SK-N-DZ (cell line): Measurements from ENCODE around the gene ARHGEF19.
"Not testable (repeated sequence)": the region's sequence is repeated elsewhere in the genome, so short reads cannot be mapped to it uniquely, and the experiment has no call there.

Experiments
- DNase-seq: peaks from one replicate; pipeline ENCODE4 v3.0.0-alpha.2; 2015; ENCODE audit warnings: low spot score

ARHGEF19 gene

GRCh38 chr1:16183179-16183578, 29.3 kb downstream of the ARHGEF19 start:
- DNase-seq = no peak

GRCh38 chr1:16181887-16182719, 30.3 kb downstream of the ARHGEF19 start:
- no peak for DNase-seq

GRCh38 chr1:16180291-16180824, 32.1 kb downstream of the ARHGEF19 start:
- no peak for DNase-seq

GRCh38 chr1:16178596-16179497, 33.6 kb downstream of the ARHGEF19 start:
- no peak for DNase-seq

- DNase-seq = no peak
Measured at GRCh38 chr1:16177306-16177705, 35.1 kb downstream of the ARHGEF19 start.

- DNase-seq = no peak
Measured at GRCh38 chr1:16176653-16177052, 35.8 kb downstream of the ARHGEF19 start.

- DNase-seq = no peak
Measured at GRCh38 chr1:16175610-16176553, 36.6 kb downstream of the ARHGEF19 start.

GRCh38 chr1:16174886-16175598, 37.4 kb downstream of the ARHGEF19 start:
- no peak for DNase-seq

- no peak for DNase-seq
Measured at GRCh38 chr1:16174261-16174868, 38.1 kb downstream of the ARHGEF19 start.

GRCh38 chr1:16173447-16174260, 38.8 kb downstream of the ARHGEF19 start:
- DNase-seq = no peak

- no peak for DNase-seq
Measured at GRCh38 chr1:16172964-16173446, 39.4 kb downstream of the ARHGEF19 start.

- no peak for DNase-seq
Measured at GRCh38 chr1:16172218-16172830, 40.1 kb downstream of the ARHGEF19 start.

- DNase-seq = no peak
Measured at GRCh38 chr1:16171314-16172151, 40.9 kb downstream of the ARHGEF19 start.

GRCh38 chr1:16170283-16170673, 42.2 kb downstream of the ARHGEF19 start:
- DNase-seq = no peak

GRCh38 chr1:16168622-16169360, 43.7 kb downstream of the ARHGEF19 start:
- no peak for DNase-seq

GRCh38 chr1:16168144-16168495, 44.3 kb downstream of the ARHGEF19 start:
- DNase-seq = not testable (repeated sequence)
